Heart left ventricle (tissue), 13 donors: ENCODE data around the gene CANT1.

Experiments used
- CTCF ChIP-seq, 12 donors: fragments of 200-600 bp; sonication (generic) in 4 of 12; IDR thresholded peaks; one replicate each; pipeline versions ENCODE4 v1.5.0 to v1.8.0; 2018 to 2022; ENCODE audit warnings: antibody characterized with exemption in 12 of 12, mild to moderate bottlenecking in 5 of 12
- POLR2A ChIP-seq, 2 donors: fragments of 450-650 bp; IDR thresholded peaks; one replicate each; pipeline ENCODE4 v1.6.1; 2017; ENCODE audit warnings: antibody characterized with exemption in 2 of 2, mild to moderate bottlenecking in 2 of 2, moderate library complexity in 2 of 2
- donor health status: ischemic (EF 13 %, LVEDD 7.1; RV severe dilation, severe dysfunction).
- donor health status: DM: no; HTN: yes; CAD: no.
- donor health status: DM: no; HTN: no; CAD: no.
- donor health status: ischemic (EF 25% LVEDD 6.9; RV normal size, moderate dysfunction).
- donor health status: ischemic (EF 25% LVEDD 5.7; RV mildly dilated, moderate dysfunction).
- donor health status: ischemic (EF 35%, LVEDD 5.7; RV mildly dilated, moderate dysfunction).
- donor health status: nonischemic (EF 11% LVEDD 7.7; RV severe dilation, severe dysfunction).
- donor health status: DM: yes; HTN: yes; CAD: no.
- donor health status: PGD.
- donor health status: ischemic (EF 29% LVEDD 5.4; RV normal size, mild dysfunction).
- donor health status: nonischemic (EF 23%, LVEDD 6.1; RV moderate dilation, normal function).

- TF ChIP-seq CTCF (IDR thresholded peaks at IDR 0.05) (no peak), POLR2A (IDR thresholded peaks at IDR 0.05) (no peak)
Measured at GRCh38 chr17:79005063-79005861, 4.3 kb downstream of the CANT1 start.
